HG02943 (cell line): ENCODE data around the gene JPH3.

Source experiments
- ATAC-seq: cut with Tn5 transposase; IDR thresholded peaks from one replicate; pipeline ENCODE4 v1.9.1; 2021; ENCODE audit warnings: mild to moderate bottlenecking, low read depth, moderate library complexity; ENCODE audit not compliant: unreplicated experiment

The JPH3 gene

DNA sequence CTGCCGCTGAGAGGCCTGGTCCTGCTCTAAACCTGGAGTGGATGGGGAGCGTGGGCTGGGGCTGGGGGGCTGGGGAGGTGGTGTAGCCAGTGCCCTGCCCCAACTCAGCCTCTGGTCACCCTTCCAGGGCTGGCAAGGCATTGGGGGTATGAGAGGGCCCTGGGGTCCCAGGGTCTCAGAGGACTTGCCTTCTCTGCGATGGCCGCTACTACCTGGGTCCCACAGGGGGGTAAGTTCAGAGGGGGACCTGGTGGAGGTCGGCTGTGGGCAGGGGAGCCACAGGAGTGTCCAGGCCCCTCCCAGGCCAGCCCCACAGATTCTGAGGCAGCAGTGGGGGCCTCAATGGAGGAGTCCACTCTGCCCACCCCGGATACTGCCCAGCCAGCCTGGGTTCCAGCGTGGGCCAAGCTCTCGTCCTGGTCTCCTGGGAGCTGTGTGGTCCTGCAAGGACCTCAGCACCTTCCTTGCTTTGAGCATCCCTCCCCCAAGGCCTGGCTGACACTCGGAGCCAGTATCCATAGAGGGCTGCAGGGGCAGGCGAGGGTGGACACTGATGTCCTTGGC lies 20.5 kb downstream of the JPH3 start:
- ATAC-seq = no peak

- no peak for ATAC-seq
Measured at GRCh38 chr16:87625241-87625797, 23.0 kb downstream of the JPH3 start.

GRCh38 chr16:87626401-87626800 lies 24.1 kb downstream of the JPH3 start:
- no peak for ATAC-seq

GRCh38 chr16:87626905-87627304 lies 24.6 kb downstream of the JPH3 start:
- ATAC-seq = no peak

GRCh38 chr16:87627542-87628245 lies 25.4 kb downstream of the JPH3 start:
- ATAC-seq = no peak

GRCh38 chr16:87628246-87628923 lies 26.1 kb downstream of the JPH3 start:
- no peak for ATAC-seq

DNA sequence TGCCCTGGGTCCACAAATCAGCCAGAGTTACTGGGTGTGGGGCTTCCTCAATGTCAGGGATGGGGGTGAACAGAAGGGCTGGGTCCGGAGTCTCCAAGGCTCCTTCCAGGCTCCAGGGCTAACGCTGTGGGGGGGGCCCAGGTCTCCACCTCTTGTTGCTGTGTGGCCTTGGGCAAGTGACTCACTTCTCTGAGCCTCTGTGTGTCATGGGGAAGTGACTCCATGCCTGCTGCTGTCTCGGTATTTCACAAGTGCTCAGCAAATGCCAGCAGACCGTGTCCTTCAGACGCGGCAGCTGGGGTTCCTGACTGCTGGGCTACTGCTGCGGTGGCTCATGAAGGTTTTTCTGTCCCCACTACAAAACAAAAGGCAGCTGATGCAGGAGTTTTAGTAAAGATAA lies 26.6 kb downstream of the JPH3 start:
- ATAC-seq = no peak

- ATAC-seq = no peak
Measured at GRCh38 chr16:87631067-87631466, 28.8 kb downstream of the JPH3 start.

- no peak for ATAC-seq
Measured at GRCh38 chr16:87634411-87634810, 32.1 kb downstream of the JPH3 start.

DNA sequence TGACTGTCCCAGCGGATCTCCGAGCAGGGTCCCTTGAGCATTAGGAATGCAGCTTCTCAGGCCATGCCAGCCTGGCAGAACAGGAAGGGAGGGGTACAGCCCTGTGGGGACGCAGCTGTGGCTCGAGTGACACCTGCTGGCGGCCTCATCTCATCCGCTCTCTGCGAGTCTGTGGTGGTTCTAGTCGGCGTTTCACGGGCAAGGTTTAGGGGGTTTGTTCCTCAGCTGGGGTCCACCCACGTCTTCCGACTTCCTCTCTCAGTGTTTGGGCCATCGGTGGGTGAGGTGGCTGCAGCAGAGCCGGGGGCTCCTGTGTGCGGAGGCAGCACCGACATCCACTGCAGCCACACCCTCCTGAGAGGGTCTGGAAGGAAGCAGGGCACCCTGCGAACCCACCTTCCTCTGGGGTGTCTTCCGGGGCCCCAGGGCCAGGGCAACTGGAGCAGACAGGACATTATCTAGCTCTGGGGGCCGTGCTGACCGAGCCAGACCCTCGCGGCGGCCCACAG lies 33.3 kb downstream of the JPH3 start:
- ATAC-seq = no peak

- no peak for ATAC-seq
Measured at GRCh38 chr16:87636050-87636684, 33.9 kb downstream of the JPH3 start.

- no peak for ATAC-seq
Measured at GRCh38 chr16:87636741-87637140, 34.4 kb downstream of the JPH3 start.

DNA sequence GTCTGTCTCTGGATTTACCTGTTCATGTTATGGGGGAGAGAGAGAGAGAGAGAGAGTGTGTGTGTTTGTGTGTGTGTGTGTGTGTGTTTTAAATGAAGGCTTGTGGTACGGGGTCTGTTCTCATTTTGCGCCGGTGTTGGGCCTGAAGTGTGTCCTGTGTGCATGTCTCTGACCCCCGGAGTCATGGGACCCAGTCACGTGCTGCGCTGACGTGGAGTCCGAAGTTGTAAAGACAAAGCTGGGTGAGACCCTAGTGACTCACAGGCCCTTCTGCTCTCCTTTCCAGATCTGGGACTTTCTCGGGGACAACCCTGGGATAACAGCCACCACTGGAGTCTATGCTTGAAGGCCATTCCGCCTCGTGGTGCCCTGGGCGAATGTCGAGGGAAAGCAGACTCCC lies 35.0 kb downstream of the JPH3 start:
- no peak for ATAC-seq

GRCh38 chr16:87638736-87639135 lies 36.4 kb downstream of the JPH3 start:
- ATAC-seq = no peak

GRCh38 chr16:87641721-87642120 lies 39.4 kb downstream of the JPH3 start:
- no peak for ATAC-seq

DNA sequence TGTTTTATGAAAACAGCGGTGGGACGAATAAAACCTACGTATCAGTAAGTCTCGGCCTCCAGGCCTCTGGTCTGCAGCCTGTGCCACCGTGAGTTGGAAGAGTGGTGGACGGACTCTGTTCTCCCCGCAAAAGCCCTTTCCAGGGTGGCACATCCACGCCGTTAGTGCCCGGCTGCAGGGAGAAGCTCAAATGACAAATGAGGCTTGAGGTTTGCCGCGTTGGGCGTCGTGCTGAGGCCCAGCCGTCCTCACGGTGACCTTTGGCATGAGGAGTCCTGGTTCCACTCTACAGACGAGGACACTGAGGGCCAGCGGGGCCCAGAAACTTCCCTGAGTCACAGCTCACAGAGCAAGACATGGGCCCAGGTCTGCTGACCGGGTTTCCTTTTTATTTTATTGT lies 40.2 kb downstream of the JPH3 start:
- ATAC-seq = no peak

DNA sequence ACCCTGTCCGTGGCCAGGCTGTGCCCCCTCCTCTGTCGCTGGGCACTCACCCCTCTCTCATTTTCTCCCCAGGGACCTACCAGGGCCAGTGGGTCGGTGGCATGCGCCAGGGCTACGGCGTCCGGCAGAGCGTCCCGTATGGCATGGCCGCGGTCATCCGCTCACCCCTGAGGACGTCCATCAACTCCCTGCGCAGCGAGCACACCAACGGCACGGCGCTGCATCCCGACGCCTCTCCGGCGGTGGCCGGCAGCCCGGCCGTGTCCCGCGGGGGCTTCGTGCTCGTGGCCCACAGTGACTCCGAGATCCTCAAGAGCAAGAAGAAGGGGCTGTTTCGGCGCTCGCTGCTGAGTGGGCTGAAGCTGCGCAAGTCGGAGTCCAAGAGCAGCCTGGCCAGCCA lies 41.9 kb downstream of the JPH3 start:
- no peak for ATAC-seq

- no peak for ATAC-seq
Measured at GRCh38 chr16:87644596-87644995, 42.3 kb downstream of the JPH3 start.

DNA sequence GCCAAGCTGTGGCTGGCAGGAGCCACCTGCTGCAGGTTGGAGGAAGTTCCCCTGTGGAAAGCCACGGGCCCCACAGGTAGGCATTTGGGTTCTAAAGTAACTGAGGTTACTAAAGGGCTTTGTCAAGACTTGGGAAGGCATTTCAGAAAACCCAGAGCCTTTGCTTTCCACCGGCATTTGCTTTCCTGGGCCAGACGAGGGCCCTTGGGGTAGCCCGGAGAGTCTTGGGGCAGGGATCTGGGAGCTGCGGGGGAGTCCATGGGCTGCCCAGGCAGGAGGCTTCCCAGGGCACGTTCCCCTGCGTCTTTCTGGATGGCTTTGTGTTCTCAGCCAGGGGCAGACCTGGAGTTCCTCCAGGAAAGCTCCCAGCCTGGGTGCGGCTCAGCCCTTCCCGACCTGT lies 43.5 kb downstream of the JPH3 start:
- no peak for ATAC-seq

- ATAC-seq = no peak
Measured at GRCh38 chr16:87647431-87648185, 45.3 kb downstream of the JPH3 start.
